HG03064 (cell line): ENCODE results near the gene KIF26A.
"Not testable (repeated sequence)": the region's sequence is repeated elsewhere in the genome, so short reads cannot be mapped to it uniquely, and the experiment has no call there.

ENCODE experiments used
- ATAC-seq: cut with Tn5 transposase; IDR thresholded peaks from one replicate; pipeline ENCODE4 v1.9.1; 2021; ENCODE audit warnings: low read depth; ENCODE audit not compliant: unreplicated experiment

KIF26A gene

DNA sequence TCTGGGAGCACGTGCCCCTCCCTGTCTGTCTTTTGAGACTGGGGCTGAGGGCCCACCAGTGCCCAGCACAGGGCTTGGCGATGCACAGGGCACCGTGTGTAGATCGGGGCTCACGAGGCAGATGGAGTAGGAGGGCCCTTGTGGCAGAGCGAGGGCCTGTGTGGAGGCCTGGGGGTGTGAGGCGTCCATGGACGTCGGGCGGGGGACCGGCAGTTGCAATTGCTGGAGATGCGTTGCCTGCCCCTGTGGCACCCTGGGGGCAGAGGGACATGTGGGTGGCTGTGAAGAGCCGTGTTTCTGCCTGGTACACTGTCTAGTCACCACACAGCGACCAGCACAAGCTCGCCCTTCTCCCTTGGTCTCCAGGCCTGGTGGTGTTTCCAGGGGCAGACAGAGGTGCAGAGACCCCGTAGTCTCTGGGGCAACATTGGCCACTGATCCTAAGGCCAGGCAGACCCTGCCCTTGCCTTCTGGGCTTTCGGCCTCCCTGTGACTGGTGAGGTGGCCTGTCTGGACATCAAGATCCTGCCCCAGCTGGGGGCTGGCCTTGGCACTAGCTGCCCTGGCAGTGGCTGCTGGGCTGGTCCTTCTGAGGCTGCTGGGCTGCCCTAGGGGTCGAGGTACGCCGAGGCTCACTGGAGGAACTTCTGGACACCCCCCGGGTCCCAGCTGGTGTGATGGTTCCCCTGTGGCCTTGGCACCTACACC, 14.5 kb downstream of the KIF26A start:
- ATAC-seq = no peak

- not testable (repeated sequence) for ATAC-seq
Observed at GRCh38 chr14:104153394-104153755, 15.0 kb downstream of the KIF26A start.

DNA sequence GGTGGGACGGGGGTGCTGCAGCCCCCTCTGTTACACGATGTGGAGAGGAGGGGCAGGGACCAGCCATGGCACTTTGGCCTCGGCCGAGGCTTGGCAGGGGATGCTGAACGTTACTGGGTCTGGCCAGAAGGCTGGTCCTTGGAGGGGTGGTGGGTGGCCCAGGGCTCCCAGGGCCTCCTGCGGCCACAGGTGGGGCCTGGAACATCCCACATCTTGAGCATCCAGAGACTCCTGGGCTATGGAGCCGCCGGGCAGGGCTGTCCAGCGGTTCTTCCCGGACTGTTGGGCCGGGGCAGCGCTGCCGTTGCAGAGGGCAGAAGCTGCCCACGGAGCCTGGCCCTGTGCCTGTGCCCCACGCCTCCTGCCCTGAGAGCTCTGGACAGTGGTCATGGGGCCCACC, 15.9 kb downstream of the KIF26A start:
- no peak for ATAC-seq

GRCh38 chr14:104155513-104155912, 17.1 kb downstream of the KIF26A start:
- ATAC-seq = no peak

DNA sequence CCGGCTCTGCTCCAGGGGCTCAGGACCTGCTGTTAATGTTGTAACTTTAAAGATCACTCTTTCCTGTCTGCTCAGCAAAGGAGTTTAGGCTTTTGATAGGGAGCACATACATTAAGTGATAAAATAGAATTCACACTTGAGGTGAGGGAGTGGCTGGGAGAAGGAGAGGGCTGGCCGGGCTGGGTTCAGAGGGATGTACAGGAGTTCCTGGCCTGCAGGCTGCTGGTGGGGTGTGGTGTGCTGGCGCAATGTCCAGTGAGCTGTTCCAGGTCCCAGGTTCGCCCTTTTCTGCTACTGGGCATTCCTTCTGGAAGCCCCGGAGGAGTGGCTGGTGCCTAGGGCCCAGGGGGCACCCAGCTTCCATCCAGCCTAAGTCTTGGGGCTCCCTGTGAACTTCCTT, 17.8 kb downstream of the KIF26A start:
- ATAC-seq = no peak

DNA sequence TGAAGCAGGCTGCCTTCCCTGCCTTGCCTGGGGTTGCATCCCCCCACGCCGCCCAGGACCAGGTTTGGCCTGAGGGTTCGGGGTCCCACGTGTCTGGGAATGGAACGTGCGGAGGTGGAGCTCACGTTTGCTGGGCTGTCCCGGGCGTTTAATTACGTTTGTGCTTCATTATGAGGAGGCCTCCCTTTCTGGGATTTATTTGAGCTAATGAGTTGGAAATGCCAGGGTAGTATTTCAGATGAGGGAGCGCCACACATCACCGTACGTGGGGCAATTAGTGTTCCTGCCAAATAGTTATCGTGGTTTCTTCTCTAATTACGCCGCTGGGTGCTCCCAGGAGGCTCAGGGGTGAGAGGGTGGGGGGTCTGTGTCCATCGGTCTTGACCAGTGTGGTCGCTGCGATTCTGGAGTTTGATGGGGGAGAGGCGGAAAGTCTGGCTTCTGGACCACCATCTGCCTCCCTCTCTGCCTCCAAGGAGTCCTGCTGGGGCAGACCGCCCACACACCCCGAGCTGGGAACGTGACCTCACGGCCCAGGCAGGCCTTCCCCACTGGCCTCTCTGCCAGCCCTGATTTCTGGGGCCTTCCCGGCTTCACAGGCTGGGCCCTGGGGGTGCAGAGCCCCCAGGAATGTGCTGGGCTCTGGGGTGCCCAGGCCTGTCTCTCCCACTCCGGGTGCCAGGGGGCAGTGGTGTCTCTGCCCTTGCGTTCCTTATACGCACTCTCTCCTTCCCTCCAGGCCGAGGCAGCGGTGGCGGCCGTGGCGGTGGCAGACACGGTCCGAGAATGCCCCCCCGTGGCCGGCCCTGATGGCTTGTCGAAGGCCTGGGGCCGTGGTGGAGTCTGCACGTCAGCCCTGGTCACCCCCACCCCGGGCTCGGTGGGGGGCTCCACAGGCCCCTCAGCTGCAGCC, 18.9 kb downstream of the KIF26A start:
- no peak for ATAC-seq

DNA sequence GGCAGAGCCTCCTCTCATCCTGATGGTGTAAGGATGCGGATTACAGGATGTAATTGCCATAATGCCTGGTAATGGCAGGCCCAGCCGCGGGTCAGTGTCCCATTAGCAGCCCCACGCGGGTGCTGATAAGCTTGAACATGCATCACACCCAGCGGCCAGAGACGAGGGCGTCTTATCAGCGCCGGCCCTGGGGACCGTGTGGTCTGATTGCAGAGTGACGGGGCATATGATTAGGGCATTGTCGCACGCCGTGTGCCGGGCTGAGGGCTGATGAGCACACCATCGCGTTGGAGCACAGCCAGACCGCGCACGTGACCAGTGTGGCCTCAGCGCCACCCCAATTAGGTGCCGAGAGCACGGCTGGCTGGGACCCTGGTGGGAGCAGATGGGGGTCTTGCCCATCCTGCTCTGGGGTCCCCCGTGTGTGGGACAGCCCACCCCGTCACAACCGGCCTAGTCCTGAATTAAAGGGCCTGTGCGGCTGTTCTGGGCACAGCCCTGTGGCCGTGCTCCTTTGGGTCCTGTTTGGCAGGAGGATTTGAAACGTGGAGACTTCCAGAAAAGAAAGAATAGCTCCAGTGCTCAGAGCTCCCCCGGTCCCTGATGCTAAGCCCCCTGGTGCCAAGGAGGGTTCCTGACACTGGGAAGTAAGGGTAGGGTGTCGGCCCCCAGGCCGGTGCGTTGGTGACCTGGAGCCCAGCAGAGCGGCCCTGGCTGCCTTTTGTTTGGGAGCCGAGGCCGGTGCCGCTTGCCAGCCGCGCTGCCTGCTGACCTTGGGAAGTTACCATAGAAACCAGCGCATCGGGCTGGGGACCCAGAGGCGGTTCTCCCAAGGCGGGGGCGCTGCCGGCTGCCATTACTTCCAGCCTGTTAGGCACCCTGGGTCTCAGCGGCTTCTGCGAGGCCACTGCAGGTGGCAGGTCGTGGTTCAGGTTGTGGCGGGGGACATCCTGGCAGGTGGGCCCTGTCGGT, 20.7 kb downstream of the KIF26A start:
- ATAC-seq = no peak

- no peak for ATAC-seq
Observed at GRCh38 chr14:104159990-104160389, 21.6 kb downstream of the KIF26A start.

GRCh38 chr14:104161602-104162367, 23.4 kb downstream of the KIF26A start:
- ATAC-seq = no peak

GRCh38 chr14:104162495-104162894, 24.1 kb downstream of the KIF26A start:
- ATAC-seq = no peak

DNA sequence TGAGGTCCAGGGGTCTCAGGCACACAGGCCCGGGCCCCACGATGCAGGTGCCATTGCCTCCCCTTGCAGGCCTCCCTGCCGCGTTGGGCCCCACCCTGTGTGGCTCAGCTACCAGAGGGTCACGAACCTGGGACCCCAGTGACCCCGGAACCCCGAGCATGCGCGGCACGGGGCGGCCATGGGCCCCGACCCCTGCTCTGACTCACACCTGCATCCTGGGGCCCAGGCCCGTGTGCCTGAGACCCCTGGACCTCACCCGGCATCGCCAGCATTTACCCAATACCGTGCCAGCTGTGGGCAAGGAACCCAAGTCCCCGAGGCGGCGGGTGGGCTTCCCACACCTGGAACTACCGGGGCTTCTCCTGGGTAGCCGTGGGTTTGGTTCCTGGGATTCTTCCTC, 25.2 kb downstream of the KIF26A start:
- no peak for ATAC-seq

GRCh38 chr14:104164041-104164440, 25.7 kb downstream of the KIF26A start:
- no peak for ATAC-seq

DNA sequence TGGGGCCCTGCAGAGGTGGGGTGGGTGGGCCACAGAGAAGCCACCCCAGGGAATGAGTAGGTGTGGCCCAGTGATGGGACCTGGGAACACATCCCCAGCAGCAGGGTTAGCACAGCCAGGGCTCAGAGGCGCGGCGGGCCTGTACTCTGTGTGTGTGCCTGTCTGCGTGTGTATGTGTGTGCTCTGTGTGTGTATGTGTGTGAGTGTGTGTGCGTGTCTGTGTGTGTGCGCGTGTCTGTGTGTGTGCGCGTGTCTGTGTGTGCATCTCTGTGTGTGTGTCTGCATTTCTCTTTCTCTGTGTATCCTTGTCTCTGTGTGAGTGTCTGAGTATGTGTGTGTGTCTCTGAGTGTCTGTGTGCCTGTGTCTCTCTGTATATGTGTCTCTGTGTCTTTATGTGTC, 26.1 kb downstream of the KIF26A start:
- no peak for ATAC-seq

- no peak for ATAC-seq
Observed at GRCh38 chr14:104166698-104167097, 28.3 kb downstream of the KIF26A start.

GRCh38 chr14:104168603-104169002, 30.2 kb downstream of the KIF26A start:
- ATAC-seq = no peak

DNA sequence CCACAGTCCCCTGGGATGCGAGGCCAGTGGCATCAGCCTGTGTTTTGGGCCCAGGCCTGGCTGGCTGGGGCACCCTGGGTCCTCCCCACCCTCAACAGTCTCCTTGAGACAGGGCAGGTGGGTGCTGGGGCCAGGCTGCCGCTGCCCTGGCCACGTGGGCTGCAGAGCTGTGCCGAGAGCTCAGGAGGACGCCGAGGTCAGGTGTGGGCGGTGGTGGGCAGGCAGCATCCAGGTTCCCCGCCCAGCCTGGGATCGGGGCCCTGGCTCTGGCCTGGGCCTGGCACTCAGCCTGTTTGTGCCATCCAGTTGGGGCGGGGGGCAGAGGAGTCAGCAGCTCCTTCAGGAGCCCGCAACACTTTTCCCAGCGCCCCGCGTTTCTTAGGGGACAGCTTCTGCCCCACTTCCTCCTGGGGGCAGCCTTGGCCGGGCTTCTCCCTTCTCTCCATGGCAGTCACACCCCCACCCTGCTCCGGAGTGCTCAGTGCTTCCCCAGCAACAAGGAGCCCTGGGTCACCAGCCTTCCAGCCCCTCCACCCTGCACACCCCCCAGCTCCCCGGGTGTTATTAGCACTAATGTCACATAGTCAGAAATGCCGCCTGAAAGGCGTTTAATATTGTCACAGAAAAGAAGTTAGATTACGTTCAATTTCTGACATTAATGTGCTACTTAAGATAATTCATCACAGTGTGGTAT, 30.8 kb downstream of the KIF26A start:
- no peak for ATAC-seq

GRCh38 chr14:104169699-104170479, 31.5 kb downstream of the KIF26A start:
- no peak for ATAC-seq

DNA sequence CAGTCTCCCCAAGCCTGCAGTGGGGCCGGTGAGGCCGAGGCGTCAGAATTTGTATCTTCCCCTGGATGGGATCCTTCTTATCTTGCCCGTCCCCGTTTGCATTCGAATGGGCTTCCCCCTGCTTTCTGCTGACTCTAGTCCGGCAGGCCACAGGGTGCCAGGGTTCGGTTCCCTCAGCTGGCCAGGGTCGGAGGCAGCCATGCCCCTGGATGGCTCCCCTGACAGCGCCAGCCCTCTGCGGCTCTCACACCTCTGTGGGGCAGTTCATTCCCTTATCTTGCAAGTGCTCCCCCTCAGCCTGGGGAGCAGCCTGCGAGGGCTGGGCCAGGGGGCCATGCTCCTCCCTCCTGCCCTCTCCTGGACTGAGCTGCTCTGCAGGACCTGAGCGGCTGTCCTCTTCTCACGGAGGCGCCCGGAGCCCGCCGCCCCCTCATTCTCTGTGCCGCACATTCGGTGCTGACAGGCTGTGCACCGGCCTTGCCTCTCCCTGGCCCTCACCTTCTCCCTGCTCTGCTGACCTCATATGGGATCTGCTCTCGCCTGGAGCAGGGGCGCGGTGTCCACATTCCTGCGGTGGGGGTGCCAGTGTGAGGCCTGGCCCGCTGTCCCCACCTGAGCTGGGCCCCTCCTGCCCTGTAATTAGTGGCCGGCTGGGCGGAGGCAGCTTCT, 32.8 kb downstream of the KIF26A start:
- ATAC-seq = no peak
